Activated CD4-positive, alpha-beta T cell treated with anti-CD3 and anti-CD28 coated beads, Interleukin-2, amount 50 U/mL, for 1 hour (primary cell): Measurements from ENCODE around the gene WIPF2.
"Not testable (repeated sequence)": the region's sequence is repeated elsewhere in the genome, so short reads cannot be mapped to it uniquely, and the experiment has no call there.

Source experiments
- DNase-seq: peaks from one replicate; pipeline ENCODE4 v3.0.0-alpha.2; 2020

The WIPF2 gene

GRCh38 chr17:40299159-40299757 lies 80.2 kb downstream of the WIPF2 start:
- not testable (repeated sequence) for DNase-seq

GRCh38 chr17:40301315-40301714 lies 82.2 kb downstream of the WIPF2 start:
- DNase-seq, result no peak

GRCh38 chr17:40303009-40303657 lies 84.0 kb downstream of the WIPF2 start:
- DNase-seq, result peak; percentile 54

- no peak for DNase-seq
Observed at GRCh38 chr17:40303708-40304551, 84.8 kb downstream of the WIPF2 start.

GRCh38 chr17:40304552-40304863 lies 85.4 kb downstream of the WIPF2 start:
- not testable (repeated sequence) for DNase-seq

- not testable (repeated sequence) for DNase-seq
Observed at GRCh38 chr17:40304866-40305265, 85.8 kb downstream of the WIPF2 start.

- no peak for DNase-seq
Observed at GRCh38 chr17:40306395-40306794, 87.3 kb downstream of the WIPF2 start.

GRCh38 chr17:40307001-40307730 lies 88.1 kb downstream of the WIPF2 start:
- DNase-seq, result no peak

GRCh38 chr17:40307740-40308239 lies 88.7 kb downstream of the WIPF2 start:
- no peak for DNase-seq

- no peak for DNase-seq
Observed at GRCh38 chr17:40309031-40309948, 90.2 kb downstream of the WIPF2 start, which contains the start of gene RARA. TSS of gene RARA (plus strand) at chr17:40309180. CDS start at chr17:40331219, 22,039 bp downstream.

GRCh38 chr17:40309949-40310510 lies 90.9 kb downstream of the WIPF2 start:
- DNase-seq, result no peak

- DNase-seq, result no peak
Observed at GRCh38 chr17:40310882-40311391, 91.8 kb downstream of the WIPF2 start.

- DNase-seq, result no peak
Observed at GRCh38 chr17:40311575-40311974, 92.5 kb downstream of the WIPF2 start.

GRCh38 chr17:40312131-40312731 lies 93.1 kb downstream of the WIPF2 start:
- no peak for DNase-seq

- DNase-seq, result no peak
Observed at GRCh38 chr17:40312893-40313667, 94.0 kb downstream of the WIPF2 start.

- no peak for DNase-seq
Observed at GRCh38 chr17:40313668-40314583, 94.8 kb downstream of the WIPF2 start.

GRCh38 chr17:40314584-40314956 lies 95.5 kb downstream of the WIPF2 start:
- peak; percentile 81 for DNase-seq

GRCh38 chr17:40315206-40315605 lies 96.1 kb downstream of the WIPF2 start:
- no peak for DNase-seq
